GM18519 (cell line): ENCODE results near the gene PTF1A.

Source experiments
- ATAC-seq: cut with Tn5 transposase; IDR thresholded peaks from one replicate; pipeline ENCODE4 v1.9.1; 2021; ENCODE audit warnings: mild to moderate bottlenecking, moderate library complexity; ENCODE audit not compliant: unreplicated experiment, low FRiP score

PTF1A gene

DNA sequence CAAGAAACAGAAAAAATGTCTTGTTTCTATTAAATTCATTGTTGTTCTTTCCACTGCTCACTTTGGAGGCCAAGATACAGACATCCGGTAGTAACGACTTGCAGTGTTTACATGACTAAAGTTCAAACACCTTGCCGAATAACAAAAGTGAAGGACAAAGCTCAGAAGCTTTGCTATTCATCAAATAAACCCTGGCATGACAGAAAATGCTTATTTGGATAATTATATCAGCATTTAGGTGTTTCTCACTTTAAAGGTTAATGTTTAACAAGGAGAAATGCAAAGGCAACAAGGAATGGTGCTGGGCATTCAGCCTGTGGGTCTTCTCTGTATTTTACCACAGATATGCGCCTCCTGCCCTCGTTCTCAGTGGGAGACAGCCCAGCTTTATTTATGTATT lies 5.4 kb upstream of the PTF1A start:
- ATAC-seq: no peak

DNA sequence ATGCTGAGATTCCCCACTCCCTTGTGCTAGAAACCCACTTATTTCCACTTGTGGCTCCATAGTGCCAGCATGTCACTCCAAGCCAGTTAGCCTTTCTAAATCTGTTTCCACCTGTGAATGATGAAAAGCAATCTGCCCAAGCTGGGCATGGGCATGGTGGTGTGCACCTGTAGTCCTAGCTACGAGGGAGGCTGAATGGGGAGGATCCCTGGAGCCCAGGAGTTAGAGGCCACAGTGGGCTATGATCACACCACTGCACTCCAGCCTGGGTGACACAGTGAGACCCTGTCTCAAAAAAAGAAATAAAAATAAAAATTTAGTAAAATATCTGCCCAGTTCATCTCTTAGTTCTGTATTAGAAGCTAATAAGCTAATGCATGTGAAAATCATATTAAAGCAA lies 5.0 kb upstream of the PTF1A start:
- ATAC-seq: no peak

DNA sequence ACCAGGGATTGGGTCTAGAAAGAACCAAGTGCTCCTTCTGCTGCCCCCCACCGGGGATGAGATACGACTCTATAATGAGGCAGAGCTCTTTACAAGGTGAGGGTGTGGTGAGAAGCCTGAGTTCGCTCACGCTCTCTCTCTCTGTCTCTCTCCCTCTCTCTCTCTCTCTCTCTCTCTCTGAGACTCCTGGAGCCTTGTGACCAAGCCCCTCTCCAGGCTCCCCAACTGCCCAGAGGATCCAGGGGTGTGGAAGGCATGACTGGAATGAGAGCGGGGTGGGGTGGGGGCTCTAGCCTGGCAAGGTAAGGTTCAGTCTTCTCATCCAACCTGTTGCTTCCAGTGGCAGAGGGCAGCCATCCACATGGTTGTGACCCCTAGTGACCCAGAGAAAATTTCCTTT lies 3.1 kb upstream of the PTF1A start:
- ATAC-seq: no peak

DNA sequence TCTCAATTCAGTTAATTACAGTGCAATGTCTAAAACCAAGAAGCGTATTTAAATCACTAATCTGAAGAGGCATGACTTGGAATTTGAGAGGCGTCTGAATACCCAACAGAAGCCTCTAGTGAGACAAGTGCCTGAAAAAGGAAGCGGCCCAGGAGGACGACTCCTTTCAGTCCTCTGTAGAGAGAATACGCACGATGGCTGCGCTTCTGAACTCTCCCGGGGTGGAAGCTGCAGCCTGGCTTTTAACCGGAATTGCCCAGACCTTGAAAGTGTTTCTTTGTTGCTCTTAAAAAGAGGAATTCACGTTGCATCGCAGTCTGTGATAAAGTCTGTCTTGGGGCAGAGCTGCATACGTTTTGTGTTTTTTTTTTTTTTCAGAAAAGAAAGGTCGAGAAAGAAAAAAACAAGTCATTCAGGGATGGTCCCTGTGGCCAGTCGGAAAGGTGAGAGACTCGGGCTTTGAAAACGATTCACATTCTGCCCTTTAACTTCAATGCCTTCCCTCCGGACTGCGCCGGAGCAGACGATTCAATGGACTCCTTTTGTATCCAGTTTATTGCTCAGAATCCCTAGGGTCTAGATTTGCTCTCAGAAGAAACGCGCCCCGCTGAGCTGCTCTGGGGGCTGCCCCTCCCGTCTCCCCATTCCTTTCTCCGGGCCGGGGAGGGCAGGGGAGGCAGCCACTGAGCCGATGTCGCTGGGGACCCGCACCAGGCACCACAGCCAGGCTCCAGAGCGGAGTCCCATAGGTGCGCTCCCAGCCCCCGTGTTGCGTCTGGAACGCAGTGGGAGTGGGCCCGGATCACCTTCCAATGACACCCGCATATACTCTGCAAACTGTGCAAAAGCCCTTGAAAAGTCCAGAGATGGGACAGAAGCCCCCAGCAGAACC lies 994 bp upstream of the PTF1A start:
- ATAC-seq: no peak

DNA sequence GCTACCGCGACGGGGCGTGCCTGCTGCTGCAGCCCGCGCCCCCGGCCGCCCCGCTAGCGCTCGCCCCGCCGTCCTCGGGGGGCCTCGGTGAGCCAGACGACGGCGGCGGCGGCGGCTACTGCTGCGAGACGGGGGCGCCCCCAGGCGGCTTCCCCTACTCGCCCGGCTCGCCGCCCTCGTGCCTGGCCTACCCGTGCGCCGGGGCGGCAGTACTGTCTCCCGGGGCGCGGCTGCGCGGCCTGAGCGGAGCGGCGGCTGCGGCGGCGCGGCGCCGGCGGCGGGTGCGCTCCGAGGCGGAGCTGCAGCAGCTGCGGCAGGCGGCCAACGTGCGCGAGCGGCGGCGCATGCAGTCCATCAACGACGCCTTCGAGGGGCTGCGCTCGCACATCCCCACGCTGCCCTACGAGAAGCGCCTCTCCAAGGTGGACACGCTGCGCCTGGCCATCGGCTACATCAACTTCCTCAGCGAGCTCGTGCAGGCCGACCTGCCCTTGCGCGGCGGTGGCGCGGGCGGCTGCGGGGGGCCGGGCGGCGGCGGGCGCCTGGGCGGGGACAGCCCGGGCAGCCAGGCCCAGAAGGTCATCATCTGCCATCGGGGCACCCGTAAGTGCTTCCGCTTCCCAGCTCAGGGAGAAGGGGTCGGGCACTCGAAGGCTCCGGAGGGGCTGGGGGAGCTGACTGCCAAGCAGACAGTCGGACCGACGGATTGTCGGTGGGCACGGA lies 761 bp downstream of the PTF1A start:
- no peak for ATAC-seq

DNA sequence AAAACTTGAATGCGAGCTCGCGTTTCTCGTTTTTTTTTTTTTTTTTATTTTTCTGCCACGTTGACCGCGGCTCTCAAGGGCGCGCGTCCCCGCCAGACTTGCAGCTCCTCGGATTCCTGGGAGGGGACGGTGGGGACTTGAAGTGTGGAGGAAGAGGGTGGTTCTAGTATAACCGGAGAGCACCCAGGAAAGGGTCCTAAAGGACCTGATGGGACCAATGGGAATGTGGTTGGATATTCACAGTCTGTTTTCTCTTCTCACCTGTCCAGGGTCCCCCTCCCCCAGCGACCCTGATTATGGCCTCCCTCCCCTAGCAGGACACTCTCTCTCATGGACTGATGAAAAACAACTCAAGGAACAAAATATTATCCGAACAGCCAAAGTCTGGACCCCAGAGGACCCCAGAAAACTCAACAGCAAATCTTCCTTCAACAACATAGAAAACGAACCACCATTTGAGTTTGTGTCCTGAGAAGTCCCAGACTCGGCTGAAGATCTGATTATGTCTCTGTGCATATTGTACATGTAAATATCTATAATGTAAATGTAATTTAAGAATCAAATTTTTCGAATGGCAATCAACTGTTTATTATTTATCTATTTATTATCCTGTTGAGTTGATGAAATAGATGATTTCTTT lies 1.4 kb downstream of the PTF1A start:
- no peak for ATAC-seq

DNA sequence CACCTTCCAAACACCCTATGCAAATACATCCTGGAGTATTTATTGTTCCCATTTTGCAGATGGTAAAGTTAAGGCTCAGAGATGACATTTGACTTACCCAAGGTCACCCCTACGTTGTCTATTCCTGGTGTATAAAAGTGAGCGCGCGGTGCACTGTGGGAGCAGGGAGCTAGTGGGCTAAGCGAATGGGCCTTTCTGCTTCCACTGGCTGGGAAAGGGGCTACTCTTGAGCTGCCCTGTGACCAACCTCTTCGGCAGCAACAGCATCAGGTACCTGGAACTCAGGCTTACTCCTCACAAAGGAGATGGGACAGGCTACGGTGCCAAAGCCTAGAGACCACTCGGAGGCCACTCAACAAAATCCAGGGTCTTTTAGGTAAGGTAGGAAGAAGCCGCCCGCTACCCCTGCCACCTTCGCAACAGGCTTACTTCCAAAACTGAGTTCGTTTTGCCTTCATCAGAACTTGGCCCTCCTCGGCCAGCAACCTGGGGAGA lies 2.4 kb downstream of the PTF1A start:
- no peak for ATAC-seq

DNA sequence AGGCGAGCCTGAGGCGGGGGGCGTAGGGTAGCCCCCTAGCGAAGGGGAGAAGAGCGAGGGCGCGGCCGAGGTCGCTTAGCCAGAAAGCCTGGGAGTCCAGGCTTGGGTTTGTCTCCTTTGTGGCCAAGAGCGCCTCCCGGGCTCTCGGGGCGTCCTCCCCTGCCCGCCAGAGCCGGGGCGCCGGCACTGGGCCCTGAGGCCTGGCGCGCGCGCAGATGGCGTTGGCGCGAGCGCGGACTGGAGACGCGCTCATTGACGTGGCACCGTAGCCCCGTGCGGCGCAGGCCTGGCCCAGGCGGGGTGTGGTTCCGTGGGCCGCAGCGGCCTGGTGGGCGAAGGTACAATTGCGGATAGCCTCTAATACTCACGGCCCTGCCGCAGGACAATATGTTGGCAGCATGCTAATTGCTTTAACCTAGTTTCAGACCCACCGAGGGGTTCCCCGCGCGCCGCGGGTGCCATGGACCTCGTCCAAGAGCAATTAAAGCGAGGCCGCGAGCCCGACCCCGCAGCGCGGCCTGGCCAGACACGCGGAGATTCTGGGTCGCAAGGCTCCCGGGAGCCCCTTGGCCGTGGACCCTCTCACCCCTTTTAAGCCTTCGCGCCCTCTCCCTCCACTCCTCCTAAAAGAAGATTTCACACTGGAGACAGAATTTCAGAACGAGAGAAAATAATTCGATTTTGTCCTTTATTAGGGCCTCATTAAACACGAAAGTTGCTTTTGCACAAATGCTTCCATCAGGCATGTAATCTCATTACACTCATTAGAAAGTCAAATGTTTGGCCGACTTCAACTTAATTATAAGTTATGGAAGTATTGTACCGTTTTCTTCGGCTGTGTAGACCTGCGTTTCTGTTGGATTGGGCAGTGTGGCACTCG lies 3.1 kb downstream of the PTF1A start:
- no peak for ATAC-seq

DNA sequence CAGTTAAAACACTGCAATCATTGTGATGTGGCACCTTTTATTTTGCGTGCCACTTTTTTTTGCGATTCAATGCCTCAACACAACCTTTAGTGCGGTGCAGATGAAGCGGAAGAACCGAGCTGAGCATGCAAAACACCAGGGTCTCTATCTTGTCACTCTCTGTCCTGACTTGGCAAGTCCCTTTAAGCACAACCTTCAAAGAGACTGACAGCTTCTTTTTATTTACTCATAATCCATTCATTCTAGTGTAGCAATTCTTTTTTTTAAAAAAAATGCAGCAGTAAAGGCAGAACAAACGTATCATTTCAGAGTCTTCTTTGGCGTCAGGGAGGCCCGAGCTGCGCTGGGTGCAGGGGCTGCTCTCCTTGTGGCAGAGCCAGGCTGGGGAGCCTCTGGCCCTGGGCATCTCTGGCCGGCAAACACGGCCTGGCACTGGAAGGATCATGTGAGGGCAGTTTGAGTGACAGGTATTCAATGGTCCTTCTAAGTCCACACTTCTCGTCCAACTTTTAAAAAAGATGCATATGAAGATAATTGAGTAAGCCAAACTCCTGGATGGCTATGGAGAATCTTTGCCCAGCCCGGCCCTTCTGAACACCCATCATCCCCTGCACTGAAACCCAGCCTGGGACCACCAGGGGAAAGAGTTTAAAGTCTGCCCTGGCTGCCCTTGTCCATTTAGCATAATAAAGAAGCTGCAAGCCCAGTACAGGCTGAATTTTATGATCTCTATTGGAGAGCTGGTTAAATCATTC lies 3.9 kb downstream of the PTF1A start:
- no peak for ATAC-seq

DNA sequence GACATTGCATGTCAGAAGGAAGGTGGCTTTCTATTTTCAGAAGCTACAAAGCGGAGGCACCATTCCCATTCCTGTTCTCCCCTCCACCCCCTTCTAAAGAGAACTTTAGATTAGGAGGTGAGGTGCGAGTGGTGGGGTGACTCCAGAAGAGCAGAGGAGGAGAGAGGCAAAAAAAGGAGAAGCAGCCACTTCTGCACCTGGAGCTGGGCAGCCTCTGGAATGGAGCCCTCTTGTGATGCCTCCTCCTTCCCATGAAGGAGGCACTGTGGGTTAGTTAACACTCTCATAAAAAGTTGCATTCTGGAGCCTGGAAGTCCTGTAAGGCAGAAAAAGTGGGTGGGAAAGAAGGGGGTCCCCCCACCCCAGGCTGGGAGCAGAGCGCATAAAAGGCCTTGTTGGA lies 4.8 kb downstream of the PTF1A start:
- ATAC-seq: no peak

DNA sequence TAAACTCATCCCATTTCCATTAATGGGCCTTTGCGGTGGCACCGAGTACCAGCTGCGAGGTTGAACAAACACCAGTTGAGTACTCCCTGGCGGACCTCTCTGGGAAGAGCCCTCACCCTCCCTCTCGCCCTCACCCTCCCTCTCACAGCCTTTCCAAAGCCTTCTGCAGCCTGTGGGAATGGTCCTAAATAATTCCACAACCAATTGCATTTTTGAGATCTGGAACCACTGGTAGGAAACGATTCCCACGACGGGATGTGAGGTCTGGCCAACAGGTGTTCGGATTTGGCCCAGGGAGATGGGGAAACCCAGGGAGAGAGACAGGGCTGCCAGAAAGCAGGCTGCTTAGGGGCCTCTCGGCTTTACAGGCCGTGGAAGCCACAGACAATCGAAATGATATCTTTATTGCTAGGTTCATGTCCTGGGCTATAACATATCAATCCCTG lies 5.3 kb downstream of the PTF1A start:
- ATAC-seq: no peak

DNA sequence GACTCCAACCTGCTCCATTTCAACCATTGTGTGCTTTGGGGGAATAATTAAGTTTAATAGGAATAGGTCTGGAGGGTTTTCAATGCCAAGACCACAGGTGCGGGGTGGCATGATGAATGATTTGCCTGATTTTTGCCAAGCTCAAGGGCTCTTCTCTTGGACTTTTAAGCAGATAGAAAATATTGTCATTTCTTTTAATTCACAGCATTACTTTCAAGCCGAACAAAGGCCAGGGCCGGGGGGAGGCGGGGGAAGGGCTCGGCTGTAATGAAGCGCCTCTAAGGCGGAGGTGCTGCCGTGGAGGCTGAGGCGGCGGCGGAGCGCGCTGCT lies 6.5 kb downstream of the PTF1A start:
- no peak for ATAC-seq

DNA sequence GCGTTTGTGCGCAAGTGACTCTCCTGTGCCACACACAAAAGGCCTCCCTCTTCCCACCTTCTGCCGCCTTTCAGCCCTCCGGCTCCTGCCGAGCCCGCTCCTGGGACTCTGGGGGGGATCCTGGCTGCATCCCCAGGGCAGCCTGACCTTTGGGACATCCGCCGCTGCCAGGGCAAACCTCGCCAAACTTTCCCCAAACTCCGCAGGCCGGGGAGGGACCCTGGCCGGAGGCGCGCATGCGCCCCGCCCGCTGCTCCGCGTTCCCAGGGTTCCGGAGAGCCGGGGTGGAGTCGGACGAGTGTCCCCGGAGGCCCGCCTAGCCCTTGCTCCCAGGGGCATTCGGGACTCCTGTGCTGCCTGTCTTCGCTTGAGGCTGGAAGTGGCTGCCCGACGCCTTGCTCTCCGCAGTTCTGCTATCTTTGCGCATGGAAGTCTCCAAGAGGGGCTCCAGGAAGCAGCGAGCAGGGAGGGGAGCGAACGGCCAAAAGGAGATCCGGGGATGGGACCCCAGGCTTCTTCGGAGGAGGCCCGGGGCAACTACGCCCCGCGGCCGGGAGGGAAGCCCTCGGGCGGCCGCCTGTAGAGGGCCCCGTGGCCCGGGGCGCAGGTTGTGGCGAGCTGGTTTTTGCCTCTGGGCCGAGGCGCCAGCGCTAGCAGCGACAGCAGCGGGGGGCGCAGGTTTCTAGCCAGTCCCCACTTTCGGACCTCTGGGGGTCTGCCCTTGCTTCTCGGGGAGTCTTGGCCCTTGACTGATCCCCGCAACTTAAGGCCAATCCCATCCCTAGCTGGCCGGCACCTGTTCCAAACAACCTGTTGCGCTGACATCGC lies 7.0 kb downstream of the PTF1A start:
- no peak for ATAC-seq

DNA sequence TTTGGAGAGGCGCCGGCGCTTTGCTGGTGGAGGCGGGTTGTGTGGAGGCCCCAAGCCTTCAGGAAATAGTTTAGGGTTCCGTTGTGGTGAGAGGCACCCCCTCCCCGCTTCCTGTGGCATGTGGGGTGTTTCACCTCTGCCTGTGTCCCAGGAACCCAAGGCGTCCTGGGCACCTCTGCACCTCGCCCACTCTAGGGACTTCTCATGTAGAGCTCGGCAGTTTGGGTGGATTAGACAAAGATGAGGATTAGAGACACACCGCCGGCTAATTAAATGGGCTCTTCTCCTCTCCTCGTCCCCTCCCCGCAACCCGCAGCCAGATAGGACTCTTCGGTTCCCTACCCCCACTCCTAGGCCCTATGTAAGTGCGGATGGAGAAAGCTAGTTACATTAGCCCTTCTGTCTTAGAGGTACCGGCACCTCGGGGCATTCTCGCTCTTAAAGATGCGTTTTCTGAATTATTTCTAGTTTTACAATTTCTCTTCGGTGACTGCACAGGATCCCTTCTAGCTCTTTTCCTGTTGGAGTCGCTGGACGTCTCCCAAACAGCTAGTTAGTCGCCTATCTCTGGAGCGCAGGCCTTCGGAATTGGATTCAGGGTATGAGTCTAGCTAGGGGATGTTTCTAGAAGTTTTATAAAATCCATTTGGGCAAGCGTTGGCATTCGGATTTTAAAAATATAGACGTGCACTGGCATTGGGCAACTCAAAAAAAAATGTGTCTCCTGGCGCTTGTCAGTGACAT lies 7.8 kb downstream of the PTF1A start:
- no peak for ATAC-seq

DNA sequence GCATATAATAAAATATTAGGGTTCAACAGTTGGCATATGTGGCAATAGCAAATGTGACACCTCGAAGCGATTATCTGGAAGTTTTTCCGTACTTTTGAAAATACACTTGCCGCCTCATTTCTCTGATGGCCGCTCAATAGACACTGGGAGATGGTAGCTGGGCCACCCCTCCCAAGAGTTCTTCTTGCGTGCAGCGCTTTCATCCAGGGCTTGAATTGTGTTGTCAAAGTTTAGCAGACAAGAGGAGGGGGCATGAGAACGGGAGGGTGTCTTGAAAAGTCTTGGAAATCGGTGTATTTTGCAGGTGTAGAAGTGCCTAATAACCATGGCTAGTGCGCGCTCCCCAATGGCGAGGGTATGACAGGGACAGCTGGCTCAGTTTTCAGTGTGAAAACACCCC lies 8.5 kb downstream of the PTF1A start:
- ATAC-seq: no peak

DNA sequence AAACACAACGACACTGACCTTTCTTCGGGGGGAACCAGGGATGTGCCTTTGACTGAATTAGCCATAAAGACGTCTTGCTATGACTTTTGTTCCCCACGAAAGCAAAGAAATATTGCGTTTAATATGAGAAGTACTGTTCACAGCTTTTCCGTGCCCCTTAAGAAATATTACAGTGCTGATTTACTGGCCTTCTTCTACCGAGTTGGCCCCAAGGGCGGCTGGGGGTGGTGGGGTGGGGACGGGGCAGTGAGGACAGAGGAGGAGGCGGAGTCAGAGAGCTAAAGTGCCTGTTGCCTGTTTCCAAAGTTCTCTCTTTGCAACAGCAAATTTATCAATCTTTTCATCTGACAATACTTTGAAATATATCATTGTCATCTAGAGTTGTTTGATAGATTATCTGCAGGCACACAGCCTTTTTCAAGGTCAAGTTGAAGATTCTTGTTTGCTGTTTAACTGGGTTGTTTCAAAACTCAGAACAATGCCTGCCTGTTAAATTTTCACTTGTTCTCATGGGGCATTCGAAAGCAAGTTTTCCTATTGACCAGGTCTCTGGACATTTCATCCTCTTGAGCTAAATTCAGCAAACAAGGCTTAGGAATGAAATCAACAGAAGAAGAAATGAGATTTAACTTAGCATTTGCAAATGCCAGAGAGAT lies 9.0 kb downstream of the PTF1A start:
- no peak for ATAC-seq

DNA sequence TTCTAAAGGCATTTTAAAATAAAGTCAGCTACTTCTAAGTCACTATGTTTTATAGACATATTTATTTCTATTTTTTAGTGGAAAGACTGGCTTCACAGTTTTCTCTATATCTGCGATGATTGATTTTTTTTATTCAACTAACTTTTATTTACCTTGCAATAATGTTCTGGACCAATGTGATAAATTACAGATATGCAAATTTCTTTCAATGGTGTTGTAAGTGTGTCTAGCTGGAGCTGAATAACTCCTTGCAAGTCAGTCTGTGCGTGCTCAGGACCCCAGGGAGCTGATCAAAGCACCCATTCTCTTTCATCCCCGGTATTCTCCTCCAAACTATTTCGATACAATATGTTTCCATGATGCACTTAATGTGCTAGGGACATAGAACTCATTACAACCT lies 9.7 kb downstream of the PTF1A start:
- no peak for ATAC-seq

DNA sequence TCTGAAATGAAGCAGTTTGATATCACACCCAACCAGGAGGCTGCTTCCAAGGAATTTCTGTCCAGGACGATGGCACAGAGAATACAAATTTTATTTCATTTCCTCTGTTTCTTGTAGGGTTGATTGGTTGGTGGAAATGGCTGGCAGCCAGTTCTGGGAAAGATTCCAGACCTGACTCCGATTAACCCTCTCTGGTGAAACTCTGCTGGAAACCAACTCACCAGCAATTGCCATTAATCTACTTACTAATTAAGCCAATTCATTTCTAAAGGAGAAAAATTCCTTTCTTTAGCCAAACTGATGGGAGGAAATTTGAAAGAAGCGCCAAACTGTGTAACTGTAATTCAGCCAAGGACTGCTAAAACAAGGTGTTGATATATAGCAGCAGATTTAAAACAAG lies 10.7 kb downstream of the PTF1A start:
- no peak for ATAC-seq
